HEK293 (cell line): Measurements from ENCODE around the gene CAPN15.
A peak's percentile ranks its signal among the peaks of the same experiment; 100 is the strongest.

Source experiments
- IKZF3 ChIP-seq: fragments of 450-650 bp; IDR thresholded peaks from 2 replicates; pipeline ENCODE4 v1.5.0; 2018; ENCODE audit warnings: missing biosample characterization, mild to moderate bottlenecking, missing genetic modification characterization, moderate library complexity
- KLF16 ChIP-seq: fragments of 450-650 bp; formaldehyde crosslinking; IDR thresholded peaks from 2 replicates; pipeline ENCODE4 v1.5.1; 2017; ENCODE audit warnings: missing biosample characterization, missing genetic modification characterization
- MEIS1 ChIP-seq: sonication (generic); formaldehyde crosslinking; IDR thresholded peaks from 2 replicates; pipeline ENCODE4 v1.8.1; 2022; ENCODE audit warnings: missing genetic modification reagents, mild to moderate bottlenecking, borderline replicate concordance
- PRDM10 ChIP-seq: fragments of 450-650 bp; formaldehyde crosslinking; IDR thresholded peaks from 2 replicates; pipeline ENCODE4 v1.5.1; 2016; ENCODE audit warnings: missing biosample characterization, missing genetic modification characterization
- ZBTB10 ChIP-seq: fragments of 450-650 bp; formaldehyde crosslinking; IDR thresholded peaks from 2 replicates; pipeline ENCODE4 v1.5.1; 2016; ENCODE audit warnings: missing biosample characterization, missing genetic modification characterization
- ZBTB7A ChIP-seq: fragments of 450-650 bp; formaldehyde crosslinking; IDR thresholded peaks from 2 replicates; pipeline ENCODE4 v1.5.1; 2016; ENCODE audit warnings: low read depth, missing biosample characterization, missing genetic modification characterization
- ZNF175 ChIP-seq: fragments of 450-650 bp; formaldehyde crosslinking; IDR thresholded peaks from 2 replicates; pipeline ENCODE4 v1.5.1; 2016; ENCODE audit warnings: missing biosample characterization, missing genetic modification characterization
- ZNF214 ChIP-seq: fragments of 450-650 bp; formaldehyde crosslinking; IDR thresholded peaks from 2 replicates; pipeline ENCODE4 v1.5.1; 2017; ENCODE audit warnings: missing biosample characterization, mild to moderate bottlenecking, missing genetic modification characterization, borderline replicate concordance
- ZNF24 ChIP-seq: fragments of 450-650 bp; formaldehyde crosslinking; IDR thresholded peaks from 2 replicates; pipeline ENCODE4 v1.5.1; 2016; ENCODE audit warnings: missing biosample characterization, missing genetic modification characterization
- ZNF26 ChIP-seq: fragments of 450-650 bp; formaldehyde crosslinking; IDR thresholded peaks from 2 replicates; pipeline ENCODE4 v1.5.1; 2016; ENCODE audit warnings: missing biosample characterization, missing genetic modification characterization
- ZNF311 ChIP-seq: fragments of 450-650 bp; formaldehyde crosslinking; IDR thresholded peaks from 2 replicates; pipeline ENCODE4 v1.5.1; 2017; ENCODE audit warnings: missing biosample characterization, missing genetic modification characterization, borderline replicate concordance
- ZNF529 ChIP-seq: fragments of 450-650 bp; formaldehyde crosslinking; IDR thresholded peaks from 2 replicates; pipeline ENCODE4 v1.5.1; 2017; ENCODE audit warnings: missing genetic modification characterization, missing biosample characterization; ENCODE audit not compliant: insufficient replicate concordance
- ZNF558 ChIP-seq: fragments of 450-650 bp; formaldehyde crosslinking; IDR thresholded peaks from 2 replicates; pipeline ENCODE4 v1.5.1; 2016; ENCODE audit warnings: missing biosample characterization, missing genetic modification characterization
- ZNF571 ChIP-seq: fragments of 450-650 bp; formaldehyde crosslinking; IDR thresholded peaks from 2 replicates; pipeline ENCODE4 v1.5.0; 2017; ENCODE audit warnings: missing biosample characterization, missing genetic modification characterization
- ZNF600 ChIP-seq: fragments of 450-650 bp; formaldehyde crosslinking; IDR thresholded peaks from 2 replicates; pipeline ENCODE4 v1.5.1; 2016; ENCODE audit warnings: missing biosample characterization, missing genetic modification characterization
- ZNF624 ChIP-seq: fragments of 450-650 bp; formaldehyde crosslinking; IDR thresholded peaks from 2 replicates; pipeline ENCODE4 v1.5.1; 2017; ENCODE audit warnings: missing biosample characterization, missing genetic modification characterization
- ZNF654 ChIP-seq: fragments of 450-650 bp; formaldehyde crosslinking; IDR thresholded peaks from 2 replicates; pipeline ENCODE4 v1.5.1; 2016; ENCODE audit warnings: low read depth, missing biosample characterization, missing genetic modification characterization
- ZNF704 ChIP-seq: fragments of 450-650 bp; formaldehyde crosslinking; IDR thresholded peaks from 2 replicates; pipeline ENCODE4 v1.5.1; 2016; ENCODE audit warnings: missing biosample characterization, missing genetic modification characterization
- ZNF768 ChIP-seq: fragments of 450-650 bp; formaldehyde crosslinking; IDR thresholded peaks from 2 replicates; pipeline ENCODE4 v1.5.1; 2018; ENCODE audit warnings: missing biosample characterization, mild to moderate bottlenecking, missing genetic modification characterization
- ZNF785 ChIP-seq: fragments of 450-650 bp; formaldehyde crosslinking; IDR thresholded peaks from 2 replicates; pipeline ENCODE4 v1.5.1; 2016; ENCODE audit warnings: missing biosample characterization, missing genetic modification characterization
- ZNF843 ChIP-seq: fragments of 450-650 bp; formaldehyde crosslinking; IDR thresholded peaks from 2 replicates; pipeline ENCODE4 v1.5.1; 2016; ENCODE audit warnings: missing biosample characterization, missing genetic modification characterization
- ZXDB ChIP-seq: fragments of 450-650 bp; formaldehyde crosslinking; IDR thresholded peaks from 2 replicates; pipeline ENCODE4 v1.5.1; 2016; ENCODE audit warnings: missing biosample characterization, missing genetic modification characterization
- TF ChIP-seq, protein P1 (sequence below): fragments of 450-650 bp; formaldehyde crosslinking; IDR thresholded peaks from 2 replicates; pipeline ENCODE4 v1.5.1; 2016; ENCODE audit warnings: missing biosample characterization, missing genetic modification characterization
- TF ChIP-seq, protein P2 (sequence below): fragments of 450-650 bp; formaldehyde crosslinking; IDR thresholded peaks from 2 replicates; pipeline ENCODE4 v1.5.1; 2016; ENCODE audit warnings: missing biosample characterization, missing genetic modification characterization
- TF ChIP-seq, protein P3 (sequence below): fragments of 450-650 bp; formaldehyde crosslinking; IDR thresholded peaks from 2 replicates; pipeline ENCODE4 v1.5.1; 2016; ENCODE audit warnings: missing biosample characterization, missing genetic modification characterization

CAPN15 gene

DNA sequence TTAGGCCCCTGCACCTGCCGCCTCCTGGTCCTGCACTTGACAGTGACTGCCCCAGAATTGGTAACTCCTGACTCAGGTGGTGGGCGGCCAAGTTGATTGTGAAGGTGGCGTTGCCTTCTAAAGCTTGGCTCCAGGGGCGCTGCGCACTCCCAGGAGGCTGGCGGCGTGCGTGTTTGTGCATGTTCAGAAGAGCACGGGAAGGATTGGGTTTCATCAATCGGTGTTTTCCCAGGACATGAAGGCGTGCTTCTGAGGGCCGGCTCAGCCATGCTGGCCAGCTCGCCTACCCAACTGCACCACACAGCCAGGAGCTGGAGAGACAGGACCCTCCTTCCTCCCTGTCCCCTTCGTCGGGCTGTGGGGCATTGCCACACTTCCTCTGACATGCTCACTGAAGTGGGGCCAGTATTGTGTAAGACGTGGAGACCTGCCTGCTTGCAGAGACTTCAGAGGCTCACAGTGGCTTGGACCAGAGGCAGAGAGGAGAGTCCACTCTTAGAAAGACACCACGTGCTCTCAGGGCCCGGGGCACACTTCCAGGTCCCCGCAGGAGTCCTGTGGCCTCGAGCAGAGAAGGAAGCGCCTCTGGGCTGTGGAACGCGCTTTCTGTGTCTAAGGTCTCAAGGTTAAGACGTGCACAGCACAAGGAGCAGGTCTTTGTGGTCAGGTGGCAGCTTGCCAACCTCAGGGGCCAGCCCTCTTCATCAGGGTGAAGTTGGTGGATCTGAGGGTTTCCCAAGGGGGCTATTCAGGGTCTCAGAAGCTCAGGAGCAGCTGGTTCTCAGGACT is 65.2 kb downstream of the CAPN15 start (continued):
- TF ChIP-seq ZBTB10 (tag by site-specific recombination) = no peak
- TF ChIP-seq ZNF600 (tag by site-specific recombination) = peak; percentile 70; the same call in 1 of the 2 replicates
- TF ChIP-seq ZNF175 (tag by site-specific recombination) = no peak
- TF ChIP-seq MEIS1 = no peak
- no peak for TF ChIP-seq ZNF24
- TF ChIP-seq, protein P1, sequence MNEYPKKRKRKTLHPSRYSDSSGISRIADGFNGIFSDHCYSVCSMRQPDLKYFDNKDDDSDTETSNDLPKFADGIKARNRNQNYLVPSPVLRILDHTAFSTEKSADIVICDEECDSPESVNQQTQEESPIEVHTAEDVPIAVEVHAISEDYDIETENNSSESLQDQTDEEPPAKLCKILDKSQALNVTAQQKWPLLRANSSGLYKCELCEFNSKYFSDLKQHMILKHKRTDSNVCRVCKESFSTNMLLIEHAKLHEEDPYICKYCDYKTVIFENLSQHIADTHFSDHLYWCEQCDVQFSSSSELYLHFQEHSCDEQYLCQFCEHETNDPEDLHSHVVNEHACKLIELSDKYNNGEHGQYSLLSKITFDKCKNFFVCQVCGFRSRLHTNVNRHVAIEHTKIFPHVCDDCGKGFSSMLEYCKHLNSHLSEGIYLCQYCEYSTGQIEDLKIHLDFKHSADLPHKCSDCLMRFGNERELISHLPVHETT (tag by site-specific recombination) = peak; percentile 67
- TF ChIP-seq, protein P2, sequence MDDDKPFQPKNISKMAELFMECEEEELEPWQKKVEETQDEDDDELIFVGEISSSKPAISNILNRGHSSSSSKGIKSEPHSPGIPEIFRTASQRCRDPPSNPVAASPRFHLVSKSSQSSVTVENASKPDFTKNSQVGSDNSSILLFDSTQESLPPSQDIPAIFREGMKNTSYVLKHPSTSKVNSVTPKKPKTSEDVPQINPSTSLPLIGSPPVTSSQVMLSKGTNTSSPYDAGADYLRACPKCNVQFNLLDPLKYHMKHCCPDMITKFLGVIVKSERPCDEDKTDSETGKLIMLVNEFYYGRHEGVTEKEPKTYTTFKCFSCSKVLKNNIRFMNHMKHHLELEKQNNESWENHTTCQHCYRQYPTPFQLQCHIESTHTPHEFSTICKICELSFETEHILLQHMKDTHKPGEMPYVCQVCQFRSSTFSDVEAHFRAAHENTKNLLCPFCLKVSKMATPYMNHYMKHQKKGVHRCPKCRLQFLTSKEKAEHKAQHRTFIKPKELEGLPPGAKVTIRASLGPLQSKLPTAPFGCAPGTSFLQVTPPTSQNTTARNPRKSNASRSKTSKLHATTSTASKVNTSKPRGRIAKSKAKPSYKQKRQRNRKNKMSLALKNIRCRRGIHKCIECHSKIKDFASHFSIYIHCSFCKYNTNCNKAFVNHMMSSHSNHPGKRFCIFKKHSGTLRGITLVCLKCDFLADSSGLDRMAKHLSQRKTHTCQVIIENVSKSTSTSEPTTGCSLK (tag by site-specific recombination) = no peak
- TF ChIP-seq ZNF558 (tag by site-specific recombination) = no peak
- no peak for TF ChIP-seq ZNF26 (tag by site-specific recombination)
- no peak for TF ChIP-seq ZNF654 (tag by site-specific recombination)
- no peak for TF ChIP-seq ZNF785 (tag by site-specific recombination)
- TF ChIP-seq, protein P3, sequence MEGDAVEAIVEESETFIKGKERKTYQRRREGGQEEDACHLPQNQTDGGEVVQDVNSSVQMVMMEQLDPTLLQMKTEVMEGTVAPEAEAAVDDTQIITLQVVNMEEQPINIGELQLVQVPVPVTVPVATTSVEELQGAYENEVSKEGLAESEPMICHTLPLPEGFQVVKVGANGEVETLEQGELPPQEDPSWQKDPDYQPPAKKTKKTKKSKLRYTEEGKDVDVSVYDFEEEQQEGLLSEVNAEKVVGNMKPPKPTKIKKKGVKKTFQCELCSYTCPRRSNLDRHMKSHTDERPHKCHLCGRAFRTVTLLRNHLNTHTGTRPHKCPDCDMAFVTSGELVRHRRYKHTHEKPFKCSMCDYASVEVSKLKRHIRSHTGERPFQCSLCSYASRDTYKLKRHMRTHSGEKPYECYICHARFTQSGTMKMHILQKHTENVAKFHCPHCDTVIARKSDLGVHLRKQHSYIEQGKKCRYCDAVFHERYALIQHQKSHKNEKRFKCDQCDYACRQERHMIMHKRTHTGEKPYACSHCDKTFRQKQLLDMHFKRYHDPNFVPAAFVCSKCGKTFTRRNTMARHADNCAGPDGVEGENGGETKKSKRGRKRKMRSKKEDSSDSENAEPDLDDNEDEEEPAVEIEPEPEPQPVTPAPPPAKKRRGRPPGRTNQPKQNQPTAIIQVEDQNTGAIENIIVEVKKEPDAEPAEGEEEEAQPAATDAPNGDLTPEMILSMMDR (tag by site-specific recombination) = peak; percentile 88
- TF ChIP-seq ZBTB7A = no peak
- TF ChIP-seq KLF16 (tag by site-specific recombination) = 0 out of 2 replicates have a peak, but pooled peaks have one; percentile 29
- no peak for TF ChIP-seq ZNF311 (tag by site-specific recombination)
- no peak for TF ChIP-seq ZNF768 (tag by site-specific recombination)
- no peak for TF ChIP-seq ZNF529
- peak; percentile 82 for TF ChIP-seq ZXDB
- TF ChIP-seq ZNF214 (tag by site-specific recombination) = no peak
- TF ChIP-seq PRDM10 (tag by site-specific recombination) = no peak
- no peak for TF ChIP-seq ZNF571 (tag by site-specific recombination)
- TF ChIP-seq ZNF624 (tag by site-specific recombination) = no peak
- peak; percentile 74 for TF ChIP-seq IKZF3 (tag by site-specific recombination)
- 0 out of 2 replicates have a peak, but pooled peaks have one; percentile 36 for TF ChIP-seq ZNF843
- no peak for TF ChIP-seq ZNF704 (tag by site-specific recombination)
